HG02970 (cell line): ENCODE data around the gene MRPS15.
A peak's percentile ranks its signal among the peaks of the same experiment; 100 is the strongest.
"Not testable (repeated sequence)": the region's sequence is repeated elsewhere in the genome, so short reads cannot be mapped to it uniquely, and the experiment has no call there.

ENCODE experiments used
- ATAC-seq: cut with Tn5 transposase; IDR thresholded peaks from one replicate; pipeline ENCODE4 v1.9.1; 2021; ENCODE audit warnings: mild to moderate bottlenecking, moderate library complexity, moderate number of reproducible peaks; ENCODE audit not compliant: unreplicated experiment, low FRiP score

Gene MRPS15

DNA sequence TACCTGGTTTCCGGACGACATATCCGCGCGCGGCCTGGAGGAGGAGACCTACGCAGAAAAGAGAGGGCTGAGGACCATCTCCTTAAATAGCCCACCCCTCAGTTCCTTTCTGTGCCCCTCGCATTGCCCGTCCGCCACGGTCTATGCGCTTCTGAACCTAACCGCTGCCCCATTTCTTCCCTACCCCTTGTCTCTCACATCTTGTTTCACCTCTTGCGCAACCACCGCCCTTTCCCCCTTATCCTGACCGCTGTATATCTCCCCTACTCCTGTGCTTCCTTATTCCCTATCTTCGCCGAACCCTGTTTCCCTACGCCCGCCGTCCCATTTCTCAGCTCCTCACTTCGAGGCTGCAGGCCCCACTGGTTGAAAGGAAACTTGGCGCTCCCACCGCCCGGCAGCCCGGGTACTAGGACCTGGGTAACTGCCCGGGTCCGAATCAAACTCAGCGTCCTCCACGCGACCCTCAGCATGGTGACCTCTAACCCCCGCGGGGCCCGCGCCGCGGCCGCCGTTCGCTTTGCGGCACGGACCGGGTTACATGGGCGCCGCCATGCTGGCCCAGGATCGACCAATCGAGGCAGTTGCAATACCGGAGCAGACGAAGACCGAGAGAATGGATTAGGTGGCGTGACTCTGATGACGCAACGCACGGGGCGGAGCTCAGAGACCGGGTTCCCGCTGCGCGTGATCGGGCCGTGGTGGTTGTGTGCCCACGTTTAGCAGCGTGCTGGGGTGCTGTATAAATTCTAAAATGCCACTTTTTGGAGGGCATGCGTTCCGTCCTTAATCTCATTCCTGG lies at the start of gene MRPS15:
MRPS15 (minus strand) TSS at position 582 of the 802 bp plus-strand sequence; CDS start at position 473, 109 bp downstream.
- ATAC-seq, result peak; percentile 88

DNA sequence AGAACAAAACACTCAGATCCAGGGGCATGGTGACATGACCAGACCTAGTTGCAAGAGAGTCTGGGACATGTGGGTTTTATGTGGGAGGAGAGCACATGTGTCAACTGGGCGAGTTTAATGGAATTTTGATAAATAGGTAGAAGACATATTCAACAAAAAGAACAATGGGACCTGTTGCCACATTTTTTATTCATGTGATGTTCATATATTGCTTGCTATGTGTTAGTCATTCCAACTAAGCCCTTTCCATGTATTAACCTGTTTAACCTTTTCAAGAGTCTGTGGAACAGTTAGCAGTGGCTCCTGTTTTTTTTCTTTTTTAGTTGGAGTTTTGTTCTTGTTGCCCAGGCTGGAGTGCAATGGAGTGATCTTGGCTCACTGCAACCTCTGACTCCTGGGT lies 48.7 kb upstream of the MRPS15 start:
- no peak for ATAC-seq

DNA sequence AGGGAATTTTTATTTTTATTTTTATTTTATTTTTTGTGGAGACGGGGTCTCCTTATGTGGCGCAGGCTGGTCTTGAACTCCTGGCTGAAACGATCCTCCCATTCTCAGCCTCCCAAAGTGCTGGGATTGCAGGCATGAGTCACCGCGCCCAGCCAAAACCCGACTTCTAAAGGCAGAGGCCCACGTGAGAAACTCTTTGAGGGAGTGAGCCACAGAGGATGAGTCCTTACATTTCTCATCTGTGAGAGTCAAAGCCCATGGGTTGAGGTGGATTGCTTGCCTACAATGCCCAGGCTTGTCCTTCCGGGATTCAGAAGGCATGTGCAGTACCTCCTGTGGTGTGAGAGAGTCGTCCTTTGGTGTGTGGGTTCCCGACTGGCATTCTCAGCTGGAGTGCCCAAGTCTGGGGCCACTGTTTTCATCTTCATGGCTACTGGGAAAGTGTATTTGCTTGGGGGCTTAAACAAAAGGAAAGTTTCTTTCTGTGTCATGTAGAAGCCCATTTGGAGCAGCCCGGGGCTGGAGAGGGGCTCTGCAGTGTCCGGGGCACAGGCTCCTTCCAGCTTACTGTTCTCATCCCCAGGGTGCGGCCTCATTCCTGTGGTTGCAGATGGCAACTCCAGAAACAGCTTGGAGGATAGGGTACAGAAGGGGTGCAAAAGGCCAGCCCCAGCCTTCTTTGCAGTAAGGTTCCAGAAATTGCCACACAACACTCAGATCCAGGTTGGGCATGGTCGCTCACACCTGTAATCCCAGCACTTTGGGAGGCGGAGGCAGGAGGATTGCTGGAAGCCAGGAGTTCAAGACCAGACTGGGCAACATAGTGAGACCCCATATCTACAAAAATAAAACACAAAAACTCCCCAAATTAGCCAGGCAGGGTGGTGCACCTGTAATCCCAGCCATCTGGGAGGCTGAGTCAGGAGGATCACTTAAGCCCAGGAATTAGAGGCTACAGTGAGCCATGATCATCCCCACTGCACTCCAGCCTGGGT lies 47.9 kb upstream of the MRPS15 start:
- no peak for ATAC-seq

DNA sequence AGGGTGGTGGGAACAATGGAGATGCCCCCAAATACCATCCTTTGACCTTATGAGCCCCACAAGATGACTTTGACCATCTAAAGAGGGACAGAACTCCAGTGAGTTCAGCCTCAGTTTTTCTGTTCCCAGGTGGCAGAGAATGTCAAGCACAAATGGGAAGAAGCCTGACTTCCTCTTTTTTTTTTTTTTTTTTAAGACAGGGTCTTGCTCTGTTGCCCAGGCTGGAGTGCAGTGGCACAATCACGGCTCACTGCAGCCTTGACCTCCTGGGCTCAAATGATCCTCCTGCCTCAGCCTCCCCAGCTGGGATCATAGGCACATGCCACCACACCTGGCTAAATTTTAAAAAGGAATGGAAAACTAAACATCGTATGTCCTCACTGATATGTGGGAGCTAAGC lies 47.0 kb upstream of the MRPS15 start:
- ATAC-seq, result not testable (repeated sequence)

DNA sequence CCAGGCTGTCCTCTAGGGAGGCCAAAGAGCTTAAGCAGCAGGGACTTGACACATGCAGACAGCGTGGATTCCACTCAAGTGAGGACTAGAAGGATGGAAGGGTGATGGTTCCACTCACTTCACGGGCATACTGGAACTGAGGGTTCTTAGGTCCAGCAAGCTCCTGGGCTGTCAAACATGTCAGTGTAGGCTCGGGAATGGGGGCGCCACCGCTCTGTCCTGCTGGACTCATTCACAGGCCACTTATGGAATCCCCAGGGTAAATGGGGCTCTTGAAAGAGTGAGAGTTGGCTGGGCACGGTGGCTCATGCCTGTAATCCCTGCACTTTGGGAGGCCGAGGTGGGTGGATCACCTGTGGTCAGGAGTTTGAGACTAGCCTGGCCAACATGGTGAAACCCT lies 46.2 kb upstream of the MRPS15 start:
- ATAC-seq, result no peak

DNA sequence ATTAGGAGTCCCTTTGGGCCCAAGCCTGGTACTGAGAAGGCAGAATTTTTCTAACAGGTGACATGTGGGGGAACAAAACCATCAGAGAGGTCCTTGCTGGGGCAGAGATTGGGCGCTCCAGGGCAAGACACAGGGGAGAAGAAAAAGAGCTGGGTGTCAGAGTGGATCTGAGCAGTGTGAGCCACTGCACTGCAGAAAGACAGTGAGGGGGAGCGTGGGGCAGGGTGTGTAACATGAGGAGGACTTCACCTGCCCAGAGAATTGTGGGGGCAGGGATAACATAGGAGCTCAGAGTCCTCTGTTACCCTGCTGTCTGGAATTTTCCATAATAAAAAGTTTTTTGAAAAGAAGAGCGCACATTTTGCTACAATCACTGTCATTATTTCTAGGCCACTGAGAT lies 44.1 kb upstream of the MRPS15 start:
- no peak for ATAC-seq

DNA sequence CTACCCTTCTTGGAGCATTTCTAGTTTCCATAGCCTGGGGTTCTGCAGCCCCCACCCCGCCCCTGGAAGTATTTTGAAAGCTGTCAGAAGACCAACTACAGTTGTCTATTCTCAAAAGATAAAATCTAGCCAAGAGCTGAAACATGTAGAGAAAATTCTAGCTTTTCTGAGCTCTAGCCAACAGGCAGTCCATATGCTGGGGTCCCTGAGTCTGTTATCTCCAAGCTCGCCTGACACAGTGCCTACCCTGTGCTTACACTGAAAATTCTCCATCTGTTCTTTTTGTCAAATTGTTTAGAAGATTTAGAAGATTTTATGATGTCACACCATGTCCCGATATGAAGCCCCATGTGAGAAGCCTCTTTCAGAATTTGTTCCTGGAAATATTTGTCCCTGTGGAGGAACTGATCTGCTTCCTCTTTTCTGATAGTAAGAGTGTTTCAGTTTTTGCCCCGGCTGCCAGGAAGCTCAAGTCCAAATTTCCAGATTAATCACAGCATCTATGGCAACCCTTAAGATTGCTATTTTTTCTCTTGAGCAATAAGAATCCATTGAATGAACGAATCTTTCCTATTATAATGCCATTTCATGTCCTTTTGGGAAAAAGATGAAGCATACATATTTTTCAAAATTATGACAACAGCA lies 42.2 kb upstream of the MRPS15 start:
- ATAC-seq, result no peak

DNA sequence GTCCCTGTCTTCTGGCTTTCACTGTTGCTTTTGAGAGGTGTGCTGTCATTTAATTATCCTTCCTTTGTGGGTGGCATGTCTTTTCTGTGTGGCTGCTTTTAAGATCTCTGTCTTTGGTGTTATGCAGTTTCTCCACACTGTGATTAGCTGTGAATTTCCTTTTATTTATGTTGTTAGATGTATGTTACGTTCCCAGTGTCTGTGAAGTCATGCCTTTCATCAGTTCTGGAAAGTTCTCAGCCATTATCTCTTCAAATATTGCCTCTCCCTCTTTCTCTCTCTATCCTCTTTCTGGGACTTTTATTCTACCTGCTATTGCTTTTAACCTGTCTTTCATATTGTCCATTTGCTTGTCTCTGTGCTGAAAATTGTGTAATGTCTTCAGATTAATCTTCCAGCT lies 39.5 kb upstream of the MRPS15 start:
- no peak for ATAC-seq

DNA sequence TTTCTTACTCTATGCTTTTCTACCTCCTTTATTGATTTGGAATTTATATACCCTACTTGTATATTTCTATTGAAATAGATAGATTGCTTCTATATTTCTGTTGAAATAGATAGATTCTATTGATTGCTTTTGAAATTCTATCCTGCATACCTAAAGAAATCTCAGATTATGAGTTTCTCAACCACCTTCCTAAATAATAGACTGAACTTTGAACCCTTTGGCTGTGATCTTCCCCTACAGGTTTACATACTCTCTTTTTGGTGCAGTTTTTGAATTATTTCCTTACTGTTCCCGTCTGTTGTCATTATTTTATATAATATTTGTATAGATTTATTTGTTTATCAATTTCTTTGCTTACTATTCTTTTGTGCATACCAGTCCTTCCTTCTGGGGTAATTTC lies 39.0 kb upstream of the MRPS15 start:
- ATAC-seq, result no peak

DNA sequence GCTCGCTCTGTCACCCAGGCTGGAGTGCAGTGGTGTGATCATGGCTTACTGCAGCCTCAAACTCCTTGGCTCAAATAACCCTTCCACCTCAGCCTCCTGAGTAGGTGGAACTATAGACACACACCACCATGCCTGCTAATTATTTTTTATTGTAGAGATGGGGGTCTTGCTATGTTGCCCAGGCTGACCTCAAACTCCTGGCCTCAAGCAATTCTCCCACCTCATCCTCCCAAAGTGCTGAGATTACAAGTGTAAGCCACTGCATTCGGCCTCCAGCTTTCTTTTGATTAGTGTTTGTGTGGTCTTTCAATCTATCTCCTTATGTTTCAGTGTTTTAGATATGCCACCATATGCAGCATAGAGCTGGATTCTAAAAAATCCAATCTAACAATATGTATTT lies 38.4 kb upstream of the MRPS15 start:
- no peak for ATAC-seq

DNA sequence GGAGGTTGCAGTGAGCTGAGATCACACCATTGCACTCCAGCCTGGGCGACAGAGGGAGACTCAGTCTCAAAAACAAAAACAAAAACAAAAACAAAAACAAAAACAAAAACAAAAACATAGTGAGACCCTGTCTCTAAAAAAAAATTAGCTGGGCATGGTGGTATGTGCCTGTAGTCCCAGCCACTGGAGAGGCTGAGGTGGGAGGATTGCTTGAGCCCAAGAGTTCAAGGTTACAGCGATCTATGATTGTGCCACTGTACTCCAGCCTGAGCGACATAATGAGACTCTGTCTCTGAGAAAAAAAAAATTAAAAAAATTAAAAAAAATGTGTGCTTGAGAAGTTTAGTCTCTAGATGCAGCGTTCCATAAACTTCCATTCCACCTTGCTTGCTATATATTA lies 37.7 kb upstream of the MRPS15 start:
- ATAC-seq, result not testable (repeated sequence)

DNA sequence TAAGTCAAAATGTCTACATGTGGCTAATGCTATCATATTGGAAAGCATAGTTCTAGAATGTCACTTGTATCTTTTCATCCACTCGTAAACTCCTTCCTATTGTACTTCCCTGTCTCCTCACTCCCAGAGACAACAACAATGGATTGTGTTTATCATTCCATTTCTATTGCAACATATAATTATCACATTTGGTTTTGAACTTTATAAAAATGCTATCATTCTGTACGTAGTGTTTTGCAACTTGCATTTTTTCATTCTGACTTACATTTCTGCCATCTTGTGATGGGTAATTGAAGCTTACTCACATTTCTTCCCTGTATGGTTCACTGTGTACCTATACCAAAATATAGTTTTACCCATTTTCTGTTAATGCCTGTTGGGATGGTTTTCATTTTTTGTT lies 33.0 kb upstream of the MRPS15 start:
- ATAC-seq, result no peak

DNA sequence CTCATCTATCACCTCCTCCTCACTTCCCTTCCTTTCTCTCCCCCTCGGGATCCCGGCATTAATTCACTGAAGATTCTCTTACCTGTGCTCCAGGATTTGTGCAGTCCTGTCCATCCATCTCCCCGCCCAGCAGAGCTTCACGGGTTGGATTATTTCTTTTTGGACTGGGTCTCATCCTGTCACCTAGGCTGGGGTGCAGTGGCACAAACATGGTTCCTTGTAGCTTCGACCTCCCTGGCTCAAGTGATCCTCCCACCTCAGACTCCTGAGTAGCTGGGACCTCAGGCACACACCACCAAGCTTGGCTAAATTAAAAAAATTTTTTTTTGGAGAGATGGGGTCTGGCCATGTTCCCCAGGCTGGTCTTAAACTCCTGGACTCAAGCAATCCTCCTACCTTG lies 30.8 kb upstream of the MRPS15 start:
- no peak for ATAC-seq

DNA sequence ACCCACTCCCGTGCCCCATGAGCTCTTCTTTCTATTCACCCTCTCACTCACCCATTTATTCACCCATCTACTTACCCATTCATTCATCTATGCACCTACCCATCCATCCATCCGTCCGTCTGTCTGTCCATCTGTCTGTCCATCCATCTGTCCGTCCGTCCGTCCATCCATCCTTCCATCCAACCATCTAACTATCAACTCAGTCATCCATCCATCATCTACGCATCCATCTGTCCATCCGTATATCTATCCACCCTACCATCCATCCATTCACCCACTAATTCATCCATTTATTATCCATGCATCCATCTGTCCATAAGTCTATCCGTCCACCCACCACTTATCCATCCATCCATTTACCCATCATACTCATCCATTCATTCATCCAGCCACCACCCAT lies 29.3 kb upstream of the MRPS15 start:
- no peak for ATAC-seq

DNA sequence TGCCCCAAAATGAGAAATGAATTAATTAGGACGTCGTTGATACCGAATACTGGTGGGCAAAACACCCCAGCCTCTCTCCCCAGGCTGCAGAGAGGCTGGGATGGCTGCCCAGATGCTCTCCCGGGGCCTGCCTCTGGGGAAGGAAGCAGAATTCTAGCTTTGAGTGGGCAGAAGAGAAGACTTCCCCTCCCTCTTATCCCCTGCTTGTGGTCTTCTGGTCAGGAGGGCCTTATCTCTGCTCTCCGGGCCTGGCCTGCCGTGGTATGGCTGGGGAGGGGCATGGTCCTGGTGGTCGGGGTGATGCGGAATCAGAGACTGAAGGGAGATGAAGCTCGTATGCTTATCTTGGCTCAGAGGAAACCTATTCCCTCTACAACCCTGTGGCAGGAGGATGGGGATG lies 28.3 kb upstream of the MRPS15 start:
- ATAC-seq, result no peak

DNA sequence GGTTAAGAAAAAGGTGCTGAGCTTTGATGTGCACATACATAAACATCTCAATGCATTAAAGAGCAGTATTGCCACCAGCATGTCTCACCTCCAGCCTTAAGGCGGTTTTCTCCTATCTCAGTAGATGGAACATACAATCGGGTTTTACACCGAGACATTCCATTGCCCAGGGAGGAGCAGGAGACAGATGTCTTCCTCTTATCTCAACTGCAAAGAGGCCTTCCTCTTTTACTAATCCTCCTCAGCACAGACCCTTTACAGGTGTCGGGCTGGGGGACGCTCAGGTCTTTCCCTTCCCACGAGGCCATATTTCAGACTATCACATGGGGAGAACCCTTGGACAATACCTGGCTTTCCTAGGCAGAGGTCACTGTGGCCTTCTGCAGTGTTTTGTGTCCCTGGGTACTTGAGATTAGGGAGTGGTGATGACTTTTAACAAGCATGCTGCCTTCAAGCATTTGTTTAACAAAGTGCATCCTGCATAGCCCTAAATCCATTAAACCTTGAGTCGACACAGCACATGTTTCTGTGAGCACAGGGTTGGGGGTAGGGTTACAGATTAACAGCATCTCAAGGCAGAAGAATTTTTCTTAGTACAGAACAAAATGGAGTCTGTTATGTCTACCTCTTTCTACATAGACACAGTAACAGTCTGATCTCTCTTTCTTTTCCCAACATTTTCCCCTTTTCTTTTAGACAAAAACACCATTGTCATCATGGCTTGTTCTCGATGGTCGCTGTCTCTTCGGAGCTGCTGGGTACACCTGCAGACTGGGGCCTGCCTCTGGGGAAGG lies 25.3 kb upstream of the MRPS15 start:
- ATAC-seq, result not testable (repeated sequence)

DNA sequence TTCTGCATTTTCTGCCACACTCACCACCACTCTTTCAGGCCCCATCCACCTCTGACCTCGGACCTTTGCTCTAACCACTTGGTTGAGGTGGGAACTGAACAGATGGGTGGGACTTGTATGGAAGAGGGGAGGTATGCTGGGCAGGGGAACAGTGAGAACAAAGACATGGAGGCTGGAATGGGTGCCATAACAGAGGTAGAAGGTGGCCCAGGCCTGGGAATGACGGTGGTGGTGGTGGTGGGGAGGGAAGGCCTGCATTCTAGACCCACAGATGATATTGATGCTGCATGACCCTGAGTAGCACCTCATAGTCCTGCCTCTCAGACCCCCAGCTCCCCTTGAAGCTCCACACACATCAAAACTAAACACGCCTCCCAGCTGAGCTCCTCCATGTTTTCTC lies 23.7 kb upstream of the MRPS15 start:
- no peak for ATAC-seq

DNA sequence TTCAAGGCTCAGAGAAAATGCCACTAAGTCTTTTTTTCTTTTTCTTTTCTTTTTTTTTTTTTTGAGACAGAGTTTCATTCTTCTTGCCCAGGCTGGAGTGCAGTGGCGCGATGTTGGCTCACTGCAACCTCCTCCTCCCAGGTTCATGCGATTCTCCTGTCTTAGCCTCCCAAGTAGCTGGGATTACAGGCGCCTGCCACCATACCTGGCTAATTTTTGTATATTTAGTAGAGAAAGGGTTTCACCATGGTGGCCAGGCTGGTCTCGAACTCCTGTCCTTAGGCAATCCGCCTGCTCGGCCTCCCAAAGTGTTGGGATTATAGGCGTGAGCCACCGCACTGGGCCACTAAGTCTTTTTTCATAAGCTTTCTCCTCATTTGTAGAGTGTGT lies 23.1 kb upstream of the MRPS15 start:
- ATAC-seq, result not testable (repeated sequence)

DNA sequence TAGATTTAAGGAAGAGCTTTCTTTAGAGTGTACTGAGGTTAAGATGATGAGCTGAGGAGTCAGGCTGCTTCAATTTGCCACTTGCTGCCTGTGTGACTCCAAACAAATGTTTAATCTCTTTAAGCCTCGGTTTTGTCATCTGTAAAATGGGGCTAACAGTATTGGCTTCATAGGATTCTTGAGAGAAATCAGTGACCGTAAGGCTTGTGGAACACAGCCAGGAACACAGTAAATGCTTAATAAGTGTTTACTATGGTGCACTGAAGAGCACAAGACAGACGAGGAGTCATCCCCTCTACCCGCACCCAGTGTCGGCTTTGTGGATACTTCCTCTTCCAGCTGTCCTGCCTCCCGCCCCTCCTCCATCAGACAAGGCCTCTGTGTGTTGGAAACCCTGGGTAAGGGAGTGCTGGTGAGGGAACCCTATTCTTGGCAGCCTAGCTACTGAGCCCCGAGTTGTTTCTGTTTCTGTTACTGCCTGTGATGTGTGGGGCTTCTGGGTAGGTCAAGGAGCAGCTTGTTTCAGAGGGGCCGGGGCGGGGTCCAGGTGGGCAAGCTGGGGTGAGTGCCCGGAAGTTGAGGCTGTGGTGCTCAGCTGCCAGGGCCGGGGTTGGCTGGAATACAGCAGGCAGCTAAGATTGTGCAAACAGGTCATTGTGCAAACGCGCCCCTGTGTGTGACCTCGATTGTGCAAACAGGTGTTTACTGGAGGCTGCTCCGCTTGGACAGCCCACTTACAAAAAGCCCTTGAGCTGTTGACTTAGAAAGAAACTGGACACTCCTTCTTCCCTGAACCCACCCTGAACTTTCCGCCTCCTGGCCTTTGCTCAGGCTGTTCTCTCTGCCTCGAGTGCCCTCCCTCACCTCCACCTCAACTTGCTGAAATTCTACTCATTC lies 22.5 kb upstream of the MRPS15 start:
- no peak for ATAC-seq
